HFFc6 (cell line): Measurements from ENCODE around the gene MKI67. TPM values are rescaled to one million over a fixed set of nuclear protein-coding genes. Genes with fewer than 3 reads are reported as not detected.

Source experiments
- DNase-seq: peaks from one replicate; pipeline ENCODE4 v3.0.0-alpha.2; 2018
- H3K27ac Mint-ChIP-seq: 2 replicates; pipeline ENCODE4 v1.8.0; 2020; ENCODE audit warnings: mild to moderate bottlenecking, mixed read lengths
- H3K27me3 Mint-ChIP-seq: 2 replicates; pipeline ENCODE4 v1.8.0; 2021; ENCODE audit warnings: mild to moderate bottlenecking, moderate library complexity, mixed read lengths; ENCODE audit not compliant: insufficient read depth
- H3K36me3 Mint-ChIP-seq: 2 replicates; pipeline ENCODE4 v1.8.0; 2021; ENCODE audit warnings: low read depth, mixed read lengths
- H3K4me1 Mint-ChIP-seq: 2 replicates; pipeline ENCODE4 v1.8.0; 2020; ENCODE audit warnings: low read depth, mixed read lengths
- H3K4me3 Mint-ChIP-seq: 2 replicates; pipeline ENCODE4 v1.8.0; 2020; ENCODE audit warnings: mild to moderate bottlenecking, moderate library complexity, mixed read lengths
- H3K9me3 Mint-ChIP-seq: 2 replicates; pipeline ENCODE4 v1.8.0; 2020; ENCODE audit warnings: mild to moderate bottlenecking, mixed read lengths
- total RNA-seq, 6 experiments: library from RNA; stranded (reverse); fragmentation: NEBNext Ultra II Directional; extraction: Animal tissue kit (Norgen Biotek cat#: 25700); gene quantifications; 2 replicates in 1 of 6; 3 replicates in 5 of 6; pipeline ENCODE4 v1.2.3, GENCODE V29; 2021
- TF ChIP-seq, protein P1 (sequence below): fragments of 200-600 bp; sonication (generic); IDR thresholded peaks from 2 replicates; pipeline ENCODE4 v1.5.0; 2021; ENCODE audit warnings: antibody characterized with exemption, mild to moderate bottlenecking

The MKI67 gene
- total RNA-seq, 6 experiments from 2014 or later = 38.2 to 77.0 (median 70.0) TPM

DNA sequence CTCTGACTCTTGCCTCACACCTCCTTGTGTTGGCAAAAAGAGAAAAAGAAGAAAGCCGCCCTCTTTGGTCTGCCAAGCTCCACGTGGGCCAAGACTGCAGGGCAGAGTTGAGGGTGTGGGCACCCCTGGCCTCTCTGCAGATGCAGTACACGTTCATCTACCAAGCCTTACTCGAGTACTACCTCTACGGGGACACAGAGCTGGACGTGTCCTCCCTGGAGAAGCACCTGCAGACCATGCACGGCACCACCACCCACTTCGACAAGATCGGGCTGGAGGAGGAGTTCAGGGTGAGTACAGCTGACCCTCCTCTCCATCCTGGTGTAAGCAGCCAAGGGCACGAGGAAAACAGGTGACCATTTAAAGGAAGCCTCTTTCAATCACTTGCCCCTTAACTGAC lies 56.1 kb downstream of the MKI67 start:
- no peak for DNase-seq
- Mint-ChIP-seq H3K4me1 (peaks cover 2% of the 10 kb centered on the region; the same call in 1 of the 2 replicates), H3K36me3 (no peaks in the 10 kb centered on the region), H3K4me3 (no peak overlapping the region), H3K27me3 (peaks cover 5% of the 10 kb centered on the region), H3K27ac (no peak overlapping the region), H3K9me3 (peaks cover 4% of the 10 kb centered on the region)
- TF ChIP-seq, protein P1, sequence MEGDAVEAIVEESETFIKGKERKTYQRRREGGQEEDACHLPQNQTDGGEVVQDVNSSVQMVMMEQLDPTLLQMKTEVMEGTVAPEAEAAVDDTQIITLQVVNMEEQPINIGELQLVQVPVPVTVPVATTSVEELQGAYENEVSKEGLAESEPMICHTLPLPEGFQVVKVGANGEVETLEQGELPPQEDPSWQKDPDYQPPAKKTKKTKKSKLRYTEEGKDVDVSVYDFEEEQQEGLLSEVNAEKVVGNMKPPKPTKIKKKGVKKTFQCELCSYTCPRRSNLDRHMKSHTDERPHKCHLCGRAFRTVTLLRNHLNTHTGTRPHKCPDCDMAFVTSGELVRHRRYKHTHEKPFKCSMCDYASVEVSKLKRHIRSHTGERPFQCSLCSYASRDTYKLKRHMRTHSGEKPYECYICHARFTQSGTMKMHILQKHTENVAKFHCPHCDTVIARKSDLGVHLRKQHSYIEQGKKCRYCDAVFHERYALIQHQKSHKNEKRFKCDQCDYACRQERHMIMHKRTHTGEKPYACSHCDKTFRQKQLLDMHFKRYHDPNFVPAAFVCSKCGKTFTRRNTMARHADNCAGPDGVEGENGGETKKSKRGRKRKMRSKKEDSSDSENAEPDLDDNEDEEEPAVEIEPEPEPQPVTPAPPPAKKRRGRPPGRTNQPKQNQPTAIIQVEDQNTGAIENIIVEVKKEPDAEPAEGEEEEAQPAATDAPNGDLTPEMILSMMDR = no peak

DNA sequence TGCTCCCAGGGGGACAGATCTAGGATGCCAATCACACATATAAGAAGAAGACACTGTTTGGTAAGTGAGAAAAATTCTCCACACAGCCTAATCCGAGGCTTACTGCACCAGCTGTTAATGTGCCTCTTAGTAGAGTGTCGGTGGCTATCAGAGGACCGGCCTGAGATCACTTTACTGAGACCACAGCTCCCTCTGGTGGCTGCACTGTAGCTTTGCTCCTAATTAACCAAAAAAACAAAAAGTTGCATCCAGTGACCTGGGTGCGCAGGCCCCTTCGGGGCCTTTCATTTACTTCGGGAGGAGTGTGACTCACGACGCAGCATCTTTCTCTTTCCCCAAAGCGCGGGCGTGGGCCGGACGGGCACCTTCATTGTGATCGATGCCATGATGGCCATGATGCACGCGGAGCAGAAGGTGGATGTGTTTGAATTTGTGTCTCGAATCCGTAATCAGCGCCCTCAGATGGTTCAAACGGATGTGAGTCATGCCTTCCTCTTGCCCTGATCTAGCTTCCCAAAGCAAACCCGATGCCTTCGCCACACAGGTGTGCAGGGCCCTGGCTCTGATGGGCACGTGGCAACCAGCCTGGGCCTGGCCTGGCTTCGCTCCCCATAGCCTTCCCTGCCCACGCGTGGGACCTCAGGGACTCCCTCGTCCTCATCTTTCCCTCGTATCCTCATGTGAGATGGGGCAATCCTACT lies 56.7 kb downstream of the MKI67 start:
- H3K4me3 Mint-ChIP-seq = no peak overlapping the region
- H3K36me3 Mint-ChIP-seq = no peaks in the 10 kb centered on the region
- no peak overlapping the region for H3K27ac Mint-ChIP-seq
- H3K9me3 Mint-ChIP-seq = peaks cover 4% of the 10 kb centered on the region
- H3K27me3 Mint-ChIP-seq = peaks cover 5% of the 10 kb centered on the region
- peaks cover 8% of the 10 kb centered on the region for H3K4me1 Mint-ChIP-seq
- peak; percentile 50 for DNase-seq
- TF ChIP-seq, protein P1 = peak; percentile 93

DNA sequence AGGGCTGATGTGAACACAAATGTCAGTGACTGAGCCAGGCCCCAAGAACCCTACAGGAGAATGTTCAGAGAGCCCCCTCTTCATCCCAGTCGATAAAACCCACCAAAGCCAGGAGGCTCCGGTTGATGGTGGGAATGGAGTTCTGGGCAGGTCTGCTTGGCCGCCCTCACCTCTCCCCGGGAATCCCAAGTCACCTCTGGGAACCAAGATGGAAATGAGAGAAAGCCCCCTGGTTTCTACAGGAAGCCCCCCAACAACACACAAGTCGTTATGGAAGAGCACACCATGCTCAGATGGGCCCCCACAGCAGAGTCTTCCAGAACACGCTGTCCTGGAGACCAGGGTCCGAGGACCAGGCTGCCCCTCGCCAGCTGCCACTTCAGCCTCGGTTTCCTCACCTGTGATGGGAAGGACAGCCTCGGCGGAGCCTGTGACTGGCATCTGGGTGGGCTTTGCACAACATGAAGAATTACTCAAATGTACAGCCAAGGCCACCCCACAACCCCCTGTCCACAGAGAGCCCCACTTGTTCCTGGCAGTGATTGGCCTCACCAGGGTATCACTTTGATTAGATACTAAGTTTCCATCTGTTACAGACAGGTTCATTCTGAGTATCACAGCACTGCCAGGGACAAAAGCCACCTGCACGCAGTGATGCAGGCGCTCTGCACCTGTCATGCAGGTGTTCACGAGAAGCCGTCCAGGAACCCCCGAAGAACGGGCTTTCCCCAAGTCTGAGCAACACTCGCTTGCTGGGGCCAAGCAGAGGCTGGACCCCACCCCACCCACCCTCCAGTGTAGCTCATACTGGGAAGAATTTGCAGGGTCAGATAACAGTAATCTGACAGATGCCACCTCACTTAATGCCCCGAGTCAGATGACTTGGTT lies 57.6 kb downstream of the MKI67 start:
- Mint-ChIP-seq H3K27me3 (peaks cover 5% of the 10 kb centered on the region), H3K27ac (no peak overlapping the region), H3K4me1 (peaks cover 12% of the 10 kb centered on the region), H3K4me3 (no peak overlapping the region), H3K36me3 (no peaks in the 10 kb centered on the region), H3K9me3 (peaks cover 4% of the 10 kb centered on the region)
- TF ChIP-seq, protein P1 = no peak
- DNase-seq = no peak

DNA sequence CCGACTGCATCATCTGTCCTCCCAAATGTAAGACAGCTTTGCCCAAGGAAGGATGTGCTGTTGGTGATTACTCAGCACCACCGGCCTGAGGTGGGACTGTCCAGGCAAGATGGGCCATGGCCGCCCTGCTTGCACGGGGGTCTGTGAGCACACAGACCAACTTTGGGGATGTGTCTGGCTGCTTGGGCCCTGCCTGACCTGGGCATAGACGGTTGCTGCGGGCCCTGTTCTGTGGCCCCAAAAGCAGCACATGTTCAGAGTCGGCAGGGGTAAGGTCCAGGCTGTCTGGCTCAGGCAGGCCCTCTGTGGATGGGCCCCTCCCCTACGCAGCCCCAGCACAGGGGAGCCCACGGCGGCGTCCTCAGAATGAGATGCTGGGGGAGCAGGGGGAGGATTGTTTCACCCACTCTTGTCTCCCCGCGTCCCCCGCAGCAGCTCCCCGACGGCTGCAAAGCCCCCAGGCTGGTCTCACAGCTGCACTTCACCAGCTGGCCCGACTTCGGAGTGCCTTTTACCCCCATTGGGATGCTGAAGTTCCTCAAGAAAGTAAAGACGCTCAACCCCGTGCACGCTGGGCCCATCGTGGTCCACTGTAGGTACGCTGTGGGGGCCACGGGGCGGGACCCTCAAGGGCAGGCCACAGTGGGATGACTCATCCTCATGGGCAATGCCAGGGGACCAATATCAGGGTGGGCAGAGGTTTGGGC lies 58.4 kb downstream of the MKI67 start:
- Mint-ChIP-seq H3K9me3 (peaks cover 4% of the 10 kb centered on the region), H3K27ac (no peak overlapping the region), H3K4me3 (no peak overlapping the region), H3K36me3 (no peaks in the 10 kb centered on the region), H3K4me1 (peaks cover 12% of the 10 kb centered on the region), H3K27me3 (peaks cover 4% of the 10 kb centered on the region)
- no peak for DNase-seq
- TF ChIP-seq, protein P1 = no peak

DNA sequence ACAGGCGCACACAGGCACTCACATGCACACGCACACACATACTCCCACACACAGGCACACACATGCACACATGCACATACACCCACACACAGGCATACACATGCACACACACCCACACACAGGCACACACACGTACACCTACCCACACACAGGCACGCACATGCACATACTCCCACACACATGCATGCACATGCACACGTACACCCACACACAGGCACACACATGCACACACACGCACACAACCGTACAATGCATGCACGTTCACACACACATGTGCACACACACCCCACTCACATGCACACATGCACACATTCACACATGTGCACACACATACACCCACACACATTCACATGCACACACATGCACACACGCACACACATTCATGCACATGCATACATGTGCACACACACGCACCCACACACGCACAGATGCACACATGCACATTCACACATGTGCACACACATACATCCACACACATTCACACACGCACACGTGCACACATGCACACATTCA lies 59.3 kb downstream of the MKI67 start:
- Mint-ChIP-seq H3K27me3 (no peaks in the 10 kb centered on the region; the same call in none of the 2 replicates), H3K36me3 (no peaks in the 10 kb centered on the region), H3K4me3 (no peak overlapping the region), H3K9me3 (peaks cover 4% of the 10 kb centered on the region), H3K4me1 (peaks cover 12% of the 10 kb centered on the region), H3K27ac (no peak overlapping the region)
- TF ChIP-seq, protein P1 = no peak
- DNase-seq = no peak
